Colon (tissue), 2 donors: Measurements from ENCODE around the gene GANC.
"Not testable (repeated sequence)": the region's sequence is repeated elsewhere in the genome, so short reads cannot be mapped to it uniquely, and the experiment has no call there.

Source experiments
- FAIRE-seq: peaks from 2 replicates; lab custom pipeline; 2012; peaks lifted over from hg19 to GRCh38; lab: Jason Lieb, UNC
- donor health status: control.
- donor health status: control.

The GANC gene

DNA sequence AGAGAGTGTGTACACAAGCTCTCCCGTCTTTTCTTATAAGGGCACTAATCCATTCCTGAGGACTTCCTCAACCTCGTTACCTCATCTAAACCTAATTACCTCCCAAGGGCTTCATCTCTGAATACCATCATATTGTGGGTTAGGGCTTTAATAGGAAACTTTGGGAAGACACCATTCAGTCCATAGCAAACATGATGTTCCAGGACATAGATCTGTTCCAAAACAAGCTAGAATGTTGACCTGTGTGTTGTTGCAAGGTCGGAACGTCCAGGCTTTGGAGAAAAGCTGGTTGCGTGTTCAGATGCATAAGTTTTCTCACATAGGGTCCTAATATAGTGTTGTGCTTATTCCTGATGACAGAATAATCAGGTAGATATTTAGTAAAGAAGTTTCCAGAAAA is 9.9 kb downstream of the GANC start:
- FAIRE-seq: no peak

DNA sequence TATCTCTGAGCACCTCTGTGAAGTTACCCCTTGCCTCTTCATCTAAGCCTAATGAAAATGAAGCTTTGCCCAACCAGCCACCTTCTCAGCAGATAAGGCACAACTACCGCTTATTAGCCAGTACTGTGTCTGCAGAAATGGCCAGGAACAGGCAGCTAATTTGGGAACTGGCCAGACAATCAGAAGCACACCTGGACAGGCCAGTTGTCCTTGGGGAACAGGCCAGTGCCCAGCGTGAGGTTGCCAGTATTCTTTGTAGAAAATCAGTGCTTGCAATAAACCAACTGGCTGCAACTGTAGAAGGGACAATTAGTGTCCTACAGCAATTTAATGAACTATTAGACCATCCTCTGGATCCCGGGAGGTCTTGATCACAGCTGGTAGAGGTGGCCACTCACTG is 10.7 kb downstream of the GANC start:
- FAIRE-seq: no peak

DNA sequence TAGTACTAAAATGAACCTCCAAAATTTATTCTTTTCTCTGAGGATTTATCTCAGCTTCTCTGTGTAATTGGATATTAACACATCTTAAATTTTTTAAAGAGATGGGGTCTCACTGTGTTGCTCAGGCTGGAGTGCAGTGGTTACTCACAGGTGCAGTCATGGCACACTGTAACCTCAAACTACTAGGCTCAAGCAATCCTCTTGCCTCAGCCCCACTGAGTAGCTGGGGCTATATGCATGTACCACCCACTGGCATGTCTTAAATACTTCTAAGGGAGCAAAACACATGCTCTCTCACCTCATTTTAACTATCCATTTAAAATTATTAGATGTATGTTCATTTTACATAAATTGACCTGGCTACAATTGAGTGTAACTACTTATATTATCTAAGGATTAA is 11.6 kb downstream of the GANC start:
- no peak for FAIRE-seq

DNA sequence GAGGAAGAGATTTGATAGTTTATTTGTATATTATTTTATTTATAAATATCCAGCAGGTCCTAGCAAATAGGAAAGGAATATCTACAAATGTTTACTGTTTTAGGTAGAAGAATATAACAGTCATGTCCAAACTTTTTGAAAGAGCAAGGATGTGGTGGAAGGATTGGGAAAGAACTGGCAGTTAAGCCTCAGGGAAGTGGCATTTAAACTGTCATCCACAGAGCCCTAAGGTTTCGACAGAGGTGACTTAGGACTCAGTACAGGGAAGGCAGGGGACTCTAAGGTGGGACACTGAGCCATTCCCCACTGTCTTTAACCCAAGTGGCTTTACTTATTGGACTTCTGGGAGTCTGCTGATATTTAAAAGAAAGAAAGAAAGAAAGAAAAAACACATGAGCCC is 12.0 kb downstream of the GANC start:
- FAIRE-seq: no peak

DNA sequence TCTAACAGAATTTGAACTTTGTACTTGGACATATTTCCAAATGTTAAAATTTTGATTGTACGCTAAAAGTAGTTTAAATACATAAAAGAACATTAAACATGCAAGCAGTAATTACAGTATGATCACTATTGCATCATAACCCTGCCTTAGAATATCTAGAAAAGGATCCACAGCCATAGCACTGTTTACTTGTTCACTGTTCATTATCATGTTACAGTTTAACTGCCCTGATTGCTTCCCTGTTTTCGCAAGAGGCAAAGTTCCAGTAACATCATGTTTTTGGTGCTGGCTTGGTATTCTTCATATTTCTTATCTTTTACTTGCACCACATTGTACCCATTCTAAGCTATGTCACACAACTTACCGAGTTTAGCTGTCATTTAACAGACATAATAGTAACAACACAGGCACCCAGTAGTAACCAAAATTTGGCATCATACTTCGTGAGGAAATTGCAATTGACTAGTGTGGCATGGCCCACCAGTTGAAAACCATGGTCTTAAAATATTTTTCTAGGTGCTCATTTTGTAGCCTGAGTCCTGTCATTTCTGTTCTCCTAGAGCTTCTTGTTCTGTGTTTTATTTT is 13.5 kb downstream of the GANC start:
- FAIRE-seq: no peak

DNA sequence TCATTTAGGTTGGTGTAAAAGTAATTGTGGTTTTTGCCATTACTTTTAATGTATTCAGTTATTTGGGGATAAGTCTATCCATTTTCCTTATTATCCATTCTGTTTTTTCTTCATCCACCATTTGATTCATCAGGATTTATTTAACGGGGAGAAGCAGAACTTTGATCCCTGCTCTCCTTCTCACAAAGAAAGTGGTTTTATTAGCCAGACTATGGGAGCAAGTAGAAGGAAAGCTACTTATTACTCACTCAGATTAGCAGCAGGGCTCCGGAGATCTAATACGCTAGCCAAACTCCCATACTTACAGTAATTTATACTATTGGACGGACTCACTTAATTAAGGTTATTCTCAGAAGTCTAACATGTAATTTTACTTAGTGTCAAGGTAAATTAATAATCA is 14.9 kb downstream of the GANC start:
- FAIRE-seq: no peak

DNA sequence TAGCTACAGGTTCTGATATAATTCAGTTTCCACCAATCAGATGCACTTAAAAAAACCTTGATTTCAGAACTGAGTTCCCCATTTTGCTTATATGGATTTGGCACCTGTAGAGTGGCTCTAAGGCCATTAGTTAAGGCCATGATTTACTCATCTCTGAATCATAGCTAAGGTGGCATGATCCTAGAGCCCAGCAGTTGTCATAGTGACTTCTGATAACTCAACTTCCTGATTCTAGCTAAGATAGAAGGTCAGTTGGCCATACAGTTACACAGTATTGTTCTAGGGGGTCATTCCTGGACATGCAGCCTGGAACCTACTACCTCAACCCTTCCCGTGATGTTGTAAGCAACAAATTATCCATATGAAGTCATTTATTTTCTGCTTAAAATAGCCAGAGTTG is 16.2 kb downstream of the GANC start:
- no peak for FAIRE-seq

DNA sequence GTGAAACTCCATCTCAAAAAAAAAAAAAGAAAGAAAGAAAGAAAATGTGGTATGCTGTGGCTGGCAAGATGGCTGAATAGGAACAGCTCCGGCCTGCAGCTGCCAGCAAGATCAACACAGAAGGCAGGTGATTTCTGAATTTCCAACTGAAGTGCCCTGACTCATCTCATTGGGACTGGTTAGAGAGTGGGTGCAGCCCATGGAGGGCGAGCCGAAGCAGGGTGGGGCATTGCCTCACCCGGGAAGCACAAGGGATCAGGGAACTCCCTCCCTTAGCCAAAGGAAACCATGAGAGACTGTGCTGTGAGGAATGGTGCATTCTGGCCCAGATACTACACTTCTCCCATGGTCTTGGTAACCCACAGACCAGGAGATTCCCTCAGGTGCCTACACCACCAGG is 28.0 kb downstream of the GANC start:
- FAIRE-seq: not testable (repeated sequence)

DNA sequence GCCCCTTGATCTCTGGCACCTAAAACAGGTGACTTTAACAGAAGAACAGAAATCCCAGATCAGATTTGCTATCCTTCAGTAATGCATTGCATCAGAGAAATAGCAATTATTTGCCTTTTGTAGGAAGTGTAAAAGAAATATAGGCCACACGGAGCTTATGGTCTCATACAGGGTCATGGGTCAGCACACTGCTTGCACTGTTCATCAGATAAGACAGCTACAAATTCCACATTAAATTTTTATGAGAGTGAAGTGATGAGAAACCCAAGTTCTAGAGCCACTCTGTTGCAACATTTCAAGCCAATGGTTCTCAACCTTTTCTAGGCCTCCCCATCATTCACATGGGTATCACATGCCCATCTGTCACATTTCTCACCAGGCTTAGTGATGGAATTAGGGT is 33.7 kb downstream of the GANC start:
- FAIRE-seq: no peak

- FAIRE-seq: no peak
These were observed 40.5 kb downstream of the GANC start for GRCh38 chr15:42313463-42313862.

- no peak for FAIRE-seq
These were observed 41.8 kb downstream of the GANC start for GRCh38 chr15:42314818-42315217.

GRCh38 chr15:42315521-42315920 is 42.5 kb downstream of the GANC start:
- FAIRE-seq: no peak

GRCh38 chr15:42316282-42316805 is 43.3 kb downstream of the GANC start:
- not testable (repeated sequence) for FAIRE-seq

DNA sequence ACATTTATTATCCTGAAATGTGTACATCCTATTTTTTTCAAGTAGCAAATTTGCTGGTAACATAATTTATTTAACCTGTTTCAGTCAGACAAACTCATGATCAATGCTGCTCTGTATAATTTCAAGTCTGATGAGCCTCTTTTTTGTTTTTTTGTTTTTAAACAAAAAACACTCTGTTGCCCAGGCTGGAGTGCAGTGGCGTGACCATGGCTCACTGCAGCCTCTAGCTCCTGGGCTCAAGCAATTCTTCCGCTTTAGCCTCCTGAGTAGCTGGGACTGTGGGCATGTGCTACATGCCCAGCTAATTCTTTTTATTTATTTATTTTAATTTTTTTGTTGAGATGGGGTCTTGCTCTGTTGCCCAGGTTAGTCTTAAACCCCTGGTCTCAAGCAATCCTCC is 46.2 kb downstream of the GANC start:
- no peak for FAIRE-seq

- FAIRE-seq: no peak
These were observed 51.3 kb downstream of the GANC start for GRCh38 chr15:42324308-42324707.

DNA sequence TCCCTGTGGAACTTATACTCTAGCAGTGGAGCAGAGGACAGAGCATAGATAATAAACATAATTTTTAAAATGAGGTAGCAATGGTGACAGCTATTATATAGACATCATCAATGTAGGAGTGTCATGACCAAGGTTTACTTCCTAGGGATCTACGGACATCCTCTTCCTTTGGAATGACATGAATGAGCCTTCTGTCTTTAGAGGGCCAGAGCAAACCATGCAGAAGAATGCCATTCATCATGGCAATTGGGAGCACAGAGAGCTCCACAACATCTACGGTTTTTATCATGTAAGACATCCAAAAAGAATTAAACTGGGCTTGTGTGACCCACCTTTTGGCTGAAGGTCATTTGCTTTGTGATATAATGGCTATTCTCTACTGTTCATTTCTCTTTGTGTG is 56.2 kb downstream of the GANC start:
- no peak for FAIRE-seq

- no peak for FAIRE-seq
These were observed 57.0 kb downstream of the GANC start for GRCh38 chr15:42329992-42330391.

DNA sequence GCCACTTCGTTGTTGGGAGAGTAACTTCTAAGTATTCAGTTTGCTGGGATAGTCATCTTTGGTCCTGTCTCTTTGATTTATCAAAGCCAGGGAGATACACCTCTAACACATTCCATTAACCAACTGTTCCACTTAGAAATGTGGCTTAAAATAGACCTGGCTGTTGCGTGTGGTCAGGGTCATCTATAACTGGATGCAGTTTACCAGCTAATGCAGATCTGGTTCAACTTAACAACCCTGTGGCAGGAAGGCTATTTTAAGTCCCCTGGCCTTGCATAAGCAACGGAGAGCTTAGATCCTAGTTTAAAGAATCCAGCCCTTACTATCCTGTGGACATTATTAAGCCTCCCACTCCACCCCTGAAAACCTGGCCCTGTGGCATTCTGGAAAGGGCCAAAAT is 58.2 kb downstream of the GANC start:
- no peak for FAIRE-seq

GRCh38 chr15:42332331-42332730 is 59.3 kb downstream of the GANC start:
- no peak for FAIRE-seq

DNA sequence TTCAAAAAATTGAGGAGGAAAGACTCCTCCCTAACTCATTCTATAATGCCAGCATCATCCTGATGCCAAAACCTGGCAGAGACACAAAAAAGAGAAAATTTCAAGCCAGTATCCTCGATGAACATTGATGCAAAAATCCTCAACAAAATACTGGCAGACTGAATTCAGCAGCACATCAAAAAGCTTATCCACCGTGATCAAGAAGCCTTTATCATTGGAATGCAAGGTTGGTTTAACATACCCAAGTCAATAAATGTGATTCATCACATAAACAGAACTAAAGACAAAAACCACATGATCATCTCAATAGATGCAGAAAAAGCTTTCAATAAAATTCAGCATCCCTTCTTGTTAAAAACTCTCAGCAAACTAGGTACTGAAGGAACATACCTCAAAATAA is 62.1 kb downstream of the GANC start:
- no peak for FAIRE-seq

GRCh38 chr15:42336650-42337049 is 63.6 kb downstream of the GANC start:
- not testable (repeated sequence) for FAIRE-seq

- not testable (repeated sequence) for FAIRE-seq
These were observed 64.1 kb downstream of the GANC start for GRCh38 chr15:42337104-42337503.

- FAIRE-seq: no peak
These were observed 65.5 kb downstream of the GANC start for GRCh38 chr15:42338500-42338899.

- FAIRE-seq: no peak
These were observed 70.7 kb downstream of the GANC start for GRCh38 chr15:42343596-42344232.
